MV-4-11 (cell line): Measurements from ENCODE around the gene NNMT.

Experiments used
- DNase-seq: peaks from one replicate; lab custom pipeline; 2025; lab: John Stamatoyannopoulos, UW

The NNMT gene

DNA sequence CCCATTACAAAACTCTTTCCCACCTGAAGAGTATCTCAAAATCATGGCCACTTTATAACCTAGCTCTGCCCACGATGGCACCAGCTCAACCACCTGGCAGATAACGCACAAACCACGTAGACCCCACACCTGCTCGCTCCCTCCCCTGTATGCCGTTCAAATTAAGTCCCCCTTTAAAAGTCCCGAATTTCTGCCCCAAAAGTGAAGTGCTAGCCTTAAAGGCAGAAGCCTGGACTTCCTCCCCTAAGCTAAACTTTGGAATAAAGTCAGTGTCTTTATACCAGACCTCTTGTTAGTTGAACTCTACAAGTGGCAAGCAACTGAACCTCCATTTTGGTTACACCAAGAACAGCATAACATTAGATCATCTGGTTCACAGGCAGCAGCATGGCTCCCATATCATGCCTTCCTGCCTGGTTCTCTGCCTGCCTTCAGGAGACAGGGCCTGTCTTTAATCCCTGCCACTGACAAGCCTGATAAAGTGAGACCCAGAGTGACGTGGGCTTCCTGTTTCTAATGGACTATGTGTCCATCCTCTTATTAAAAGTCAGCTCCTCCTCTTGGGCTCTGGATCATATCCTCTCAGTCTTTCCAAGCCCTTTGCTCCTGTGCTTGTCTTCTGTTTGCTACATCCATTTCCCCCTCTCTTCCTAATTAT, 32.6 kb upstream of the NNMT start:
- DNase-seq = no peak

DNA sequence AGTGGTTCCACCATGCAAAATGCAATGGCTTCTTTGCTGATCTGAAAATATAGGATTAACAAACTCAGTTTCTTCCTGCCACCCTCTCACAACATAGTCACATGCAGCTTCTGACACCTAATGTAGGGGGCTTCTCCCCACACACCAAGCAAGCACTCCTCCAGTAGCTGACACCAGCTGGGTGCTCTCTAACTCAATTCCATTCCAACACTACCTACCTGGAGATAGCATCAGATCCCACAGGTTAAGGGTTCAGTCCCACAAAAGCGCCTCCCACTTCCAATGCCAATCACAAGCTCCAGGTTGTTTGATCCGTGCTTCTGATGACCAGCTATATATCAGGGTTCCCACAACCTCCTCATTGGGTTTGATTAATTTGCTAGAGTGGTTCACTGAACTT, 31.8 kb upstream of the NNMT start:
- no peak for DNase-seq

DNA sequence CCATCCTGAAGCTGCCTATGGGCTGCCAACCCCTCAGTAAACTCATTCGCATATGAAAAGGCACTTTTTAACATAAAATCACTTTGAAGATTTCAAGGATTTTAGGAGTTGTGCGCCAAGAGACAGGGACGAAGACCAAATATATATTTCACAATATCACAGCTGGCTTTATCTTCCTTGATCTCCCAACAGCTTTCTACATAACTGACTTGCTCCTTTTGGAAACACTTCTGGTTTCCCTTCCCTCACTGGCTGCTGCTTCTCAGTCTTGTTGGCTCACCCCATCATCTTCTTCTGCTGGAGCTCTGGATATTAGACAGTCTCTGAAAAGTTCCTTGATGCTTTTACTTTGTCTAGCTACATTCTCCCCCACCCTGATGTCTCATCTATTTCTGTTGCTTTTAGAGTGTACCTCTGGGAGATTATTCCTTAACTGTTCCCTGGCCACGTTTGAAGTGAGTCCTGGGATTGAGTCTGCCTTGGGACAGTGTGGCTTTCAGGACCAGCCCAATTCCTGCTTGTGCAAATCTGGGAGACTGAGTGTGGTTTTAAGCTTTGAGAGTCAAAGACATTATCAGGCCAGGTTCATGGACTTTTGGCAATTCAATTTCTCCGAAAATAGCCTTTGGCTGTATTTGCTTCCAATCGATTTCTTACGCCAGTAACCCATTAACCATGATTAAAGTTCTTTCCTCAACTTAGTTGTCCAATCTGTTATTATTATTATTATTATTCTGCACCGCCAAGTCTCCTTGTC, 30.9 kb upstream of the NNMT start:
- DNase-seq = no peak

- DNase-seq = no peak
Observed at GRCh38 chr11:114269498-114269897, 26.7 kb upstream of the NNMT start.

GRCh38 chr11:114270531-114271270, 25.5 kb upstream of the NNMT start:
- no peak for DNase-seq

DNA sequence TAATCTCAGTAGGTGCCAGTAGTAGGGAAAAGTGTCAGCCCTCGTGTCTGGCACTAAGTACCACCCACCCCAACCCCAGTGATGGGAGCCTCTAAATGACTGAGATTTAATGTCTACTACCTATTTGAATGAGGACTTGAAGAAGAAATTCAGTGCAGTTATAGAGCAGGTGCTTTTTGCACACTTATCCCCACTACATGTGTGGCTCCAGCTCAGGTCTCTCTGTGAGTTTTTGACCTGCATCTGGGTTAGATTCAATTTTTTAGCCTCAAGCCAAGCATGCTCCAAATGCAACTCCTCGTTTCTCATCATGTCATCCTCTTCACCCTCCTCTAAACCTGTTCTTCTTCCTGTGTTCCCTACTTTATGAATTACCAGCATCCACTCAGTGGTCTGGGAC, 24.9 kb upstream of the NNMT start:
- DNase-seq = no peak

DNA sequence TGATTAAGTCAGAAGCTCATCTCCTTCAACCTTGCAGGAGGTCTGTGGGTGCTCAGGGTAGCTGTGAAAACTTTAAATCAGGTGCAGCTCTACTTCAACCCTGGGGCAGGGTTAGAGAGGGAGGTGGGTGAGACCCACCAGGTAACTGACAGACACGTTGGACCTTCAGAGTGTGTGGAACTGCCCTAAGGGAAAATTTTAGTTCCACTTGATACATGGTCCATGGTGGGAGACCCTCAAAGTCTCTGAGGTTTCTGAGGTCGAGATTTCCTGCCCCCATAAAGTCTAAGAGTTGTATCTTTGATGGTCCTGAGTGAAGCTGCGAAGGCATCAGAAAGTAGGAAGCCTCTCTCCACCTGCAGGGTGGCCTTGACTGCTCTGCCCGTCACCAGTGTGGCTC, 23.9 kb upstream of the NNMT start:
- DNase-seq = no peak

DNA sequence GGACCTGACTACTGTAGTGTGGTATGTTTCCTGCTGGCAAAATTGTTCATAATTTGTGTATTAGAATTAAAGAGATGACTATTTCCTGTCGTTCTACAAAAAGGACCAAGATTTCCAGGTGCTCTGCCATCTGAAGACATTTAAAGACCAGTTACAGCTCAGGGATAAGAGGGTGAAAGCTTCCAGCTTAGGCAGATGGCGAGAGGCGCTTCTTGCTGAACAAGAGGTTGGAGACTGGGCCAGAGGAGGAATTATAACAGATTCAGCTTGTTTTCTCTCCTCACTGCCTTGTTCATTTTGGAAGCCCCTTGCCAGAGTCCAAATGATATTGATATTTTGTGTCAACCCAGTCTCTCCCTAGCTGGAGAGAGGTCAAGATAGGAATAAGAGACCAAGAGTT, 23.1 kb upstream of the NNMT start:
- DNase-seq = no peak

DNA sequence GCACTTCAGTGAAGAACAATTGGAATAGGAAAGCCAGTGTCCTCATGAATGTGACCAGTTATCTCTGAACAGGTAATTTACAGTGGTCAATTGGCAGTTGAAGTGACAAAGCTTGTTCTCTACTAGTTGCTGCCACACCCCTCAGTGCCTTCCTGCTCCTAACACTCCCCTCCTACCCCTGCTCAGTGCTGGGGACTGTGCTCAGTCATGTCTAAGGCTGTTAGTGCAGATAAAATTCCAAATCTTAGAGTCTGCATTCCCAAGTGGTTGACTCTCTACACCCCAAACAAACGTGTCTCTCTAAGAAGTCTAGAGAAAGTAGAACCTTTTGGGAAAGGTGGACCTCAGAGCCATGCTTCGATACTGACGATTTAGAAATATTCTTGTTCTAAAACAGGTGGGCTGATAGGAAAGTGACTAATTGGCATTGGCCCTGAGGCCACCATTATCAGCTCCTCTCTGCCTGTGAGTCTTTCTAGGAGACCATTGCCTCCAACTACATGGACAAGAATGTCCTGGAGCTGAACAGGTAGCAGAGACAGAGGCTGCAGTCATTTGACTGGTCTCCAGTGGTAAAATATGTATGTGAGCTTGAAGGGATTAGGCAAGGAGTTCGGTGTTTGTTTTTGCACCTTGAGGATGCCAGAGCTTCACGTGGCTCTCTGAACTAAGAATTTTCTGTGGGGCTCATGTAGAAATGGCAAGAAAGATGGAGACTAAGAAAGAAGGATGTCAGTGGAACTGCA, 22.1 kb upstream of the NNMT start:
- no peak for DNase-seq

DNA sequence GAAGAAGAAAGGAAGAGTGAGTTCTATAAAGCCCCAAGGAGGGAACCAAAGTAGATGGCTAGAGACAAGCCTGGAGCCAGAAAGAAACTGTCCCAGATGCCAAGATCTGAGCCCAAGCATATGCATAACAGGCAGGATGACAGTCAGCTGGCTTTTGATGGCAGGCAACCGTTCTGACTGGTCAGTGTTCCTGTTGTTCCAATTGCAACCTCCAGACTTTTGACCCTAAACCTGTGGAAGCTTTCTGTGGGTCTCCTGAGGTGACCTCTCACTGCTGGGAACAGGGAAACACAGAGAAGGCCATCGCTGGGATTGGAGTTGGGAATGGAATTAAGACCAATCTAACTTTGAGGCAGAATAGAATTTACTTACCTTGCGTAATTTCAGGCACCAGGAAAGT, 21.6 kb upstream of the NNMT start:
- DNase-seq = no peak

GRCh38 chr11:114275280-114275679, 20.9 kb upstream of the NNMT start:
- DNase-seq = no peak

GRCh38 chr11:114276077-114276476, 20.1 kb upstream of the NNMT start:
- no peak for DNase-seq

- DNase-seq = no peak
Observed at GRCh38 chr11:114277637-114278341, 18.4 kb upstream of the NNMT start.

DNA sequence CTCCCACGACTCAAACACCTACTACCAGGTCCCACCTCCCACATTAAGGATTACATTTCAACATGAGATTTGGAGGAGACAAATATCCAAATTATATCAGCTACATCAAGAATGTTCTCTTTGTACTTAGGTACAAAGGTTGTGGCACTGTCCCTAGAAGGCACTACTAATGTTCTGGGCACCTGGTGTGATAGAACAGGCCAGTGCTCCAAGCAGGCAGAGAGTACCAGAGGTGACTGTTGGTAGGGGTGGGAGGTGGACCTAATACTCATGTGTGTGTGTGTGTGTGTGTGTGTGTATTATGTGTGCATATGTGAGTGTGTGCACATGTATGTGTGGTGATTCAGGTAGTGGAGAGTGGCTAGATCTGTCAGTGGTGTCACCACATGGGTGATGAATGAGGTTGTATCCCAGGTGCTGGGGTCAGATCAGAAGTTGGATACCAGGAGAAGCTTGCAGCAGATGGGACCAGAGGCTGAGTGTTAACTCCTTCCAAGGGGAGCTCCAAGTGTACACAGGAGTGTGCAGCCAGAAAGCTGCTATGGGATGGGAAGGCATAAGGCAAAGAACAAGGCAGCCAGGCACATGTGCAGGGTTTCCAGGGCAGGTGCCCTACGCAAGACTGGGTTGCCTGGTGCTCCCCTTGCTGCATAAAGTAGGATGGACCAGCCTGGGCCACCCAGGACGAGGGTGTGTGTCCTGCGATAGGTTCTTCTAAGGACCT, 17.7 kb upstream of the NNMT start:
- DNase-seq = no peak

DNA sequence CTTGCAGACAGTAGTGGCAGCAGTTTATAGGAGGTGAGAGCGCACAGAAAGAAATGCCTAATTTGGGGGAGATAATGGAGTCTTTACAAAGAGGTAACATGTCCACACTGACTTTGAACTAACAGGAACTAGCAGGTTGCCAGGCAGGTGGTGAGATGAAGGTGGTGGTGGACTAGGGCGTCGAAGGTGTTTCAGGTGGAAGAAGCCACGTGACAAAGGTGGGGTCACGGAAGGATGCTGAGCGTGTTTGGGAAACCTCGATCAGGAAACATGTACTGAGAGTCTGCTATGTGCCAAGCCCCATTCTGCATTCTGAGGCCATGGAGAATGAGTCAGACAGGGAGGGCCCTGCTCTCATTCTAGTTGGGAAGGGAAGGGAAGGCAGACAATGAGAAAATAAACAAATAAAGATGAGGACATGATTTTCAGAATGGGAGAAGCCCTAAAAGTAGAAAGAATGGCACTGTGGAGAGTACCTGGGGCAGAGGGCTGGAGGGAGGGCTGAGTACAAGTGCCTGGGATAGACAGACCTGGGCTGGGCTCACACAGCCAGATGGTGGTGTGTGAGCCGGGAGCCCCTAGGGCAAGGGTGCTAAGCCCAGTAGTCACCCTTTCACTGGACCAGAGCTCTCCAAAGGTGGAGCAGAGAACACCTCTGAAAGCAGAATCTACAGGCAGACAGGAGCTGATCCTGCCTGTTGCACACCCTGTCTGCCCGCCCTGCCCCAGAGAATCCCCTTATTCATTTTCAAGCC, 16.2 kb upstream of the NNMT start:
- DNase-seq = no peak

DNA sequence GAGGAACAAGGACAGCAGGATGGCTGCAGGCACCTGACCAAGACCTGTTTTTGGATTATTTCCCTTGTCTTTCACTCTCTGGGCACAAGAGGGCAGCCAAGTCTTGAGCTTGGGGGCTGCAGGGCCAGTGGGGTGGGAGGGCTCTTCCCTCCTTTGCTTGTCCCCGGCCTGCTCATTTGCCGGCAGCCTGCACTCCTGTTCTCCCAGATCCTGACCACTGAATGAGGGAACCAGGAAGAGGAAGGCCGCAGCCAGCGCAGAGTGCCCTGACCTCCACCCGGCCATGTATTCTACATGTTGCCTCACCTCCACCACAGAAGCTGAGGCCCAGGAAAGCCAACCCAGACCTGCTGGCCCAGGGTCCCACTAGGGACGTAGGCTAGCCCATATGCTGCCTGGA, 15.5 kb upstream of the NNMT start:
- no peak for DNase-seq

- no peak for DNase-seq
Observed at GRCh38 chr11:114281388-114281956, 14.7 kb upstream of the NNMT start.

DNA sequence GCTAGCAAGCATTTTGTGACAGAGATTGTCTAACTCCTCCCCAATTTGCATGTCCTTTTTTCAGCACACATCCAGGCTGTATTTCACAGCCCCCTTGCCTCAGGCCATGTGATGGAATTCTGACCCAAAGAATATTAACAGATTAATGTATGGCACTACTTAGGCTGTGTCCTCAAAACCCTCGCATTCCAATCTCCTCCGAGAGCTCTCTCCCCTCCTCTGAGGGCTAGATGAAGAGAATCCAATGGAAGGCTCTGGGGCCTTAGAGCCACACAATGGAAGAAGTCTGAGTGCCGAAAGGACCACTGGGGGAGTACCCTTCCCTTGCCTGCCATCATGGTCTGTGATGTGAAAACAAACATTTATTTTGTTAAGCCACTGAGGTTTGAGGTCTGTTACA, 13.7 kb upstream of the NNMT start:
- DNase-seq = no peak

DNA sequence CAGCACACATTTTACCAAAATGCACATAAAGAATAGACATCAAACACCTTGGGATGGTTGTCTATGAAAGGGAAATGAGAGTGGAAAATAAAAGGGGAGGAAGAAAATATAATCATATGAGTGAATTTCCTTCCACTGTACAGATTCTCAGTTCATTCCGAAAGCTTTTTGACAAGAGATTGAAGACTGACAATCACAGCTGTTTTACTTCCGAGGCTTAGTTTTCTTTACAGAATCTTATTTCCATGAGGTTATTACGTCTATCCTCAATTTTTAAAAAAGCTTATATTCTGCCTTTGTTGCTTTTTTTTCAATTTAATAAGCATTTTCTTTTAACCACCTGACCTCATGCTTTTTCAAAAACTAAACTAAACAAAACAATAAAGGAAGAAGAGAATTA, 12.8 kb upstream of the NNMT start:
- DNase-seq = no peak

DNA sequence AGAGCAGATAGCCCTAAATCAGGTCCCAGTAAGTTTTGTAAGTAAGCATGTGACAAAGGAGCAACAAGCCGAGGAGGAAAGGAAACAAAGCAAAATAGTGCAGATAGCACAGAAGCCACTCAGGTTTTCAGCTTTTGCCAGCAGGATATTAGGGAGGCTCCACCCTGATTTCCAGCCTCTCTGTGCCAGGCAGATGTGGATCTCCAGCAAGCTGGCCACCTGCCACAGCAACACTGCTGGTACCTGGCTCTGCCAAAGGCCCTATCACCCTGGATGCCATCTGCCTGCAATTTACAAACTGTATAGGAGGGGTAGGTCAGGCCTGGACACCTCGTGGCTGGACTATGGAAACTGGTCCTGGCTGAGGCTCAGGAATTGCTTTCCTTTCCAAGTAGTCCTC, 12.2 kb upstream of the NNMT start:
- no peak for DNase-seq
